PC-3 (cell line): Measurements from ENCODE around the gene SLC2A13. TPM values are rescaled to one million over a fixed set of nuclear protein-coding genes. Genes with fewer than 3 reads are reported as not detected.

ENCODE experiments used
- ATAC-seq: fragments of 200-7000 bp; cut with Tn5 transposase; 2 replicates; pipeline ENCODE4 v1.9.1; 2020; ENCODE audit warnings: mild to moderate bottlenecking, moderate library complexity
- BruUV-seq: library from RNA; stranded (reverse); fragments of 400-500 nt; replicated peaks from 2 replicates; lab custom pipeline; 2021; lab: Mats Ljungman, UMichigan
- CTCF ChIA-PET: fragments of 300-600 bp; sonication (Branson Sonifier 250); formaldehyde crosslinking; loops from one replicate; lab custom pipeline; 2022; ENCODE audit warnings: antibody characterized with exemption; lab: Charles Lee
- POLR2A ChIA-PET: fragments of 300-600 bp; sonication (Branson Sonifier 250); formaldehyde crosslinking; loops from one replicate; lab custom pipeline; 2022; ENCODE audit warnings: antibody characterized with exemption; ENCODE audit not compliant: unreplicated experiment; lab: Charles Lee
- DNase-seq: peaks from one replicate; pipeline ENCODE4 v3.0.0-alpha.2; 2015
- H2AFZ ChIP-seq: fragments of 300-600 bp; sonication (generic); 2 replicates; pipeline ENCODE4 v1.6.0; 2016; ENCODE audit warnings: antibody characterized with exemption, low read length
- H3F3A ChIP-seq: fragments of 300-600 bp; sonication (generic); one replicate; pipeline ENCODE4 v1.6.0; 2017; ENCODE audit warnings: antibody characterized with exemption, low read length, control low read depth, mild to moderate bottlenecking; ENCODE audit not compliant: unreplicated experiment
- H3K27ac ChIP-seq: fragments of 300-600 bp; sonication (generic); 2 replicates; pipeline ENCODE4 v1.5.1; 2016; ENCODE audit warnings: mild to moderate bottlenecking, low read length
- H3K27me3 ChIP-seq: fragments of 300-600 bp; sonication (generic); 2 replicates; pipeline ENCODE4 v1.6.1; 2016; ENCODE audit warnings: low read length, mixed read lengths
- H3K36me3 ChIP-seq: fragments of 300-600 bp; sonication (generic); 2 replicates; pipeline ENCODE4 v1.6.1; 2016; ENCODE audit warnings: low read depth, mixed run types, low read length, mixed read lengths
- H3K4me1 ChIP-seq: fragments of 300-600 bp; sonication (generic); 2 replicates; pipeline ENCODE4 v1.5.1; 2016; ENCODE audit warnings: low read length; ENCODE audit not compliant: insufficient read depth
- H3K4me2 ChIP-seq: fragments of 300-600 bp; sonication (generic); 2 replicates; pipeline ENCODE4 v1.6.0; 2016; ENCODE audit warnings: low read length
- H3K4me3 ChIP-seq: fragments of 300-600 bp; sonication (generic); 2 replicates; pipeline ENCODE4 v1.5.1; 2016; ENCODE audit warnings: mild to moderate bottlenecking, low read length, mixed read lengths
- H3K79me2 ChIP-seq: fragments of 300-600 bp; sonication (generic); 2 replicates; pipeline ENCODE4 v1.6.1; 2017; ENCODE audit warnings: low read length, mixed read lengths
- H3K9ac ChIP-seq: fragments of 300-600 bp; sonication (generic); 2 replicates; pipeline ENCODE4 v1.6.0; 2016; ENCODE audit warnings: mild to moderate bottlenecking, low read length
- H3K9me2 ChIP-seq: fragments of 300-600 bp; sonication (generic); replicated peaks from 2 replicates; pipeline ENCODE4 v1.6.1; 2016; ENCODE audit warnings: mixed run types, low read length, mixed read lengths
- H3K9me3 ChIP-seq: fragments of 300-600 bp; sonication (generic); 2 replicates; pipeline ENCODE4 v1.6.1; 2016; ENCODE audit warnings: low read length, mixed read lengths
- H4K20me1 ChIP-seq: fragments of 300-600 bp; sonication (generic); 2 replicates; pipeline ENCODE4 v1.6.1; 2016; ENCODE audit warnings: low read length, mixed read lengths
- CTCF ChIP-seq: fragments of 300-600 bp; sonication (generic); conservative IDR thresholded peaks from 2 replicates; pipeline ENCODE4 v1.5.1; 2017; ENCODE audit warnings: antibody characterized with exemption, low read depth, mild to moderate bottlenecking, low read length
- EZH2 ChIP-seq: fragments of 300-600 bp; sonication (generic); IDR thresholded peaks from one replicate; pipeline ENCODE4 v1.6.1; 2017; ENCODE audit warnings: antibody characterized with exemption, mild to moderate bottlenecking, low read length; ENCODE audit not compliant: unreplicated experiment
- EZH2phosphoT487 ChIP-seq: fragments of 300-600 bp; sonication (generic); IDR thresholded peaks from 2 replicates; pipeline ENCODE4 v1.6.1; 2018; ENCODE audit warnings: mild to moderate bottlenecking, antibody characterized with exemption, low read length, borderline replicate concordance
- intact Hi-C: fragments of 100-400 bp; cut with micrococcal nuclease; formaldehyde crosslinking; loops from 2 replicates; pipeline ENCODE4 v1.9.0; 2023
- total RNA-seq: library from RNA; depleted of rRNA; stranded (reverse); fragments of >200 nt; gene quantifications from 2 replicates; pipeline ENCODE4 v1.2.3, GENCODE V29; 2014

SLC2A13 gene
- total RNA-seq, 1 experiment from 2014 or later = 3.4 TPM

GRCh38 chr12:40098406-40099145 lies 7.3 kb downstream of the SLC2A13 start:
- Histone ChIP-seq H3K4me3 (no peak overlapping the region), H4K20me1 (no peaks in the 10 kb centered on the region), H3K27ac (no peak overlapping the region), H3K4me1 (no peaks in the 10 kb centered on the region), H3K9ac (no peak overlapping the region), H3K4me2 (no peak overlapping the region), H2AFZ (no peak overlapping the region), H3K27me3 (no peaks in the 10 kb centered on the region), H3K9me3 (no peaks in the 10 kb centered on the region), H3F3A (no peaks in the 10 kb centered on the region), H3K36me3 (no peaks in the 10 kb centered on the region), H3K9me2 (no peaks in the 10 kb centered on the region), H3K79me2 (no peaks in the 10 kb centered on the region)
- POLR2A ChIA-PET = no interaction called here
- DNase-seq (no peak), ATAC-seq (no peak)
- no TSS peak for BruUV-seq
- intact Hi-C loops = no loop called here
- no peak for TF ChIP-seq EZH2phosphoT487
- no peak for TF ChIP-seq EZH2
- no peak for TF ChIP-seq CTCF
- CTCF ChIA-PET = no interaction called here

GRCh38 chr12:40093512-40093911 lies 12.4 kb downstream of the SLC2A13 start:
- H3K27me3 ChIP-seq = no peaks in the 10 kb centered on the region
- no peaks in the 10 kb centered on the region for H3F3A ChIP-seq
- no peak overlapping the region for H3K4me2 ChIP-seq
- no peaks in the 10 kb centered on the region for H3K9me2 ChIP-seq
- no peak overlapping the region for H3K9ac ChIP-seq
- DNase-seq = no peak
- ATAC-seq = no peak
- H4K20me1 ChIP-seq = no peaks in the 10 kb centered on the region
- BruUV-seq = no TSS peak
- no peak overlapping the region for H3K27ac ChIP-seq
- POLR2A ChIA-PET = no interaction called here
- CTCF ChIA-PET = no interaction called here
- no peaks in the 10 kb centered on the region for H3K36me3 ChIP-seq
- H3K9me3 ChIP-seq = no peaks in the 10 kb centered on the region
- TF ChIP-seq EZH2 (no peak), EZH2phosphoT487 (no peak), CTCF (no peak)
- H3K4me3 ChIP-seq = no peak overlapping the region
- no peaks in the 10 kb centered on the region for H3K79me2 ChIP-seq
- H3K4me1 ChIP-seq = no peaks in the 10 kb centered on the region
- no peak overlapping the region for H2AFZ ChIP-seq
- intact Hi-C loops = no loop called here

GRCh38 chr12:40086471-40086870 lies 19.4 kb downstream of the SLC2A13 start:
- Histone ChIP-seq H3K4me3 (no peak overlapping the region), H3K27ac (no peak overlapping the region), H3F3A (no peaks in the 10 kb centered on the region), H3K36me3 (no peaks in the 10 kb centered on the region), H4K20me1 (no peaks in the 10 kb centered on the region), H3K27me3 (no peaks in the 10 kb centered on the region), H2AFZ (no peak overlapping the region), H3K9me2 (no peaks in the 10 kb centered on the region), H3K9ac (no peak overlapping the region), H3K4me2 (no peak overlapping the region), H3K79me2 (no peaks in the 10 kb centered on the region), H3K9me3 (no peaks in the 10 kb centered on the region), H3K4me1 (no peaks in the 10 kb centered on the region)
- POLR2A ChIA-PET = no interaction called here
- no TSS peak for BruUV-seq
- TF ChIP-seq CTCF = no peak
- TF ChIP-seq EZH2 = no peak
- TF ChIP-seq EZH2phosphoT487 = no peak
- ATAC-seq (no peak), DNase-seq (no peak)
- CTCF ChIA-PET = no interaction called here
- intact Hi-C loops = no loop called here
